Sigmoid colon (tissue), 7 donors: ENCODE data around the gene C17orf78. TPM values are rescaled to one million over a fixed set of nuclear protein-coding genes. Genes with fewer than 3 reads are reported as not detected.
A peak's percentile ranks its signal among the peaks of the same experiment; 100 is the strongest.
"Not testable (repeated sequence)": the region's sequence is repeated elsewhere in the genome, so short reads cannot be mapped to it uniquely, and the experiment has no call there.

Experiments
- DNase-seq: peaks from one replicate; pipeline ENCODE4 v3.0.0-alpha.2; 2019
- H3K27ac ChIP-seq, 4 donors: fragments of 200-600 bp; sonication (generic); one replicate each; pipeline ENCODE4 v1.5.1; 2016 to 2019; ENCODE audit warnings: mild to moderate bottlenecking in 1 of 4
- H3K27me3 ChIP-seq, 3 donors: fragments of 200-600 bp; sonication (generic); one replicate each; pipeline ENCODE4 v1.5.1; 2019; ENCODE audit warnings: mild to moderate bottlenecking in 1 of 3
- H3K36me3 ChIP-seq, 4 donors: fragments of 200-600 bp; sonication (generic); one replicate each; pipeline ENCODE4 v1.5.1; 2016 to 2019
- H3K4me1 ChIP-seq, 4 donors: fragments of 200-600 bp; sonication (generic); one replicate each; pipeline ENCODE4 v1.5.1; 2017 to 2019
- H3K4me3 ChIP-seq, 4 donors: fragments of 200-600 bp; sonication (generic); one replicate each; pipeline ENCODE4 v1.5.1; 2017 to 2019; ENCODE audit warnings: mild to moderate bottlenecking in 2 of 4, moderate library complexity in 1 of 4
- H3K9me3 ChIP-seq, 4 donors: fragments of 200-600 bp in 3 of 4; sonication (generic) in 3 of 4; one replicate each; pipeline versions ENCODE4 v1.5.1 to v1.6.1; 2013 to 2019
- CTCF ChIP-seq, 4 experiments: fragments of 450-650 bp in 3 of 4; fragments of 200-600 bp in 1 of 4; IDR thresholded peaks; one replicate each; pipeline ENCODE4 v1.5.1; 2016 to 2019; ENCODE audit warnings: antibody characterized with exemption in 4 of 4, mild to moderate bottlenecking in 3 of 4, moderate library complexity in 2 of 4
- EP300 ChIP-seq, 4 donors: sonication (generic); formaldehyde crosslinking; IDR thresholded peaks; one replicate each; pipeline ENCODE4 v1.6.1; 2017; ENCODE audit warnings: antibody characterized with exemption in 4 of 4
- POLR2A ChIP-seq, 2 donors: fragments of 450-650 bp; IDR thresholded peaks; one replicate each; pipeline ENCODE4 v1.6.1; 2016; ENCODE audit warnings: antibody characterized with exemption in 2 of 2, mild to moderate bottlenecking in 2 of 2, moderate library complexity in 2 of 2
- POLR2AphosphoS5 ChIP-seq, 4 donors: sonication (generic); formaldehyde crosslinking; IDR thresholded peaks; one replicate each; pipeline ENCODE4 v1.6.1; 2017; ENCODE audit warnings: antibody characterized with exemption in 4 of 4
- WGBS, 2 donors: extraction: QIAGEN DNeasy Blood & Tissue Kit; methylation state at CpG; one replicate each; pipeline ENCODE4 v1.1.7; 2013; 5-methylcytosine and 5-hydroxymethylcytosine counted together
- intact Hi-C: fragments of 100-400 bp; cut with DNase I; formaldehyde crosslinking; loops from one replicate; pipeline ENCODE4 v1.15.1; 2023
- polyA plus RNA-seq, 3 donors: library from polyadenylated mRNA; stranded (reverse); fragments of 200-250 nt; gene quantifications; one replicate each; pipeline ENCODE4 v1.2.3, GENCODE V29; 2013
- total RNA-seq, 4 donors: library from RNA; depleted of rRNA; stranded (reverse); fragments of >200 nt; gene quantifications; one replicate each; pipeline ENCODE4 v1.1.0, GENCODE V29; 2016
- donor health status: healthy with polysubstance abuse.
- donor health status: Bipolar disorder and iron deficiency.
- donor health status: healthy.

Gene C17orf78
- total and polyA plus RNA-seq, 7 donors: not detected

GRCh38 chr17:37405955-37406634 lies 30.3 kb downstream of the C17orf78 start:
- Histone ChIP-seq H3K27ac (peak overlapping the region; percentile 92 to 94 (median 94)), H3K27me3 (no peaks in the 10 kb centered on the region), H3K36me3 (peaks cover 0 to 4% (median under 1%) of the 10 kb centered on the region in 4 donors), H3K9me3 (no peaks in the 10 kb centered on the region), H3K4me3 (peak overlapping the region; percentile 80 to 87 (median 84)), H3K4me1 (peaks cover 0 to 34% (median 23%) of the 10 kb centered on the region in 4 donors)
- WGBS, 2 donors: 0 to 1% methylated on average over 21 of the region's 21 CpGs
- TF ChIP-seq POLR2A (IDR thresholded peaks at IDR 0.05): no peak
- intact Hi-C loops: loop anchor here (2.0 kb wide), 2 partner anchors 47 to 83 kb away; partner anchors contain the start of gene DUSP14
- no peak for DNase-seq

GRCh38 chr17:37406635-37407461 lies 31.1 kb downstream of the C17orf78 start, which contains the start of the genes ACACA and TADA2A:
TSS of gene ACACA (minus strand) at chr17:37406836. CDS start at chr17:37406299, 537 bp downstream.
TSS of gene TADA2A (plus strand) at chr17:37406886. CDS start at chr17:37411366, 4,480 bp downstream.
- peak within 1 kb of the TSS; percentile 80 to 87 (median 84) for H3K4me3 ChIP-seq
- intact Hi-C loops: loop anchor here (2.0 kb wide), 2 partner anchors 48 to 82 kb away; partner anchors contain the start of gene DUSP14
- TF ChIP-seq EP300 (IDR thresholded peaks at IDR 0.05) (no peak), POLR2A (IDR thresholded peaks at IDR 0.05) (peak; percentile 46 to 52), CTCF (IDR thresholded peaks at IDR 0.05) (peak in 2 of 4 experiments; percentile 9 to 15), POLR2AphosphoS5 (IDR thresholded peaks at IDR 0.05) (peak; percentile 56 to 83 (median 72))
- H3K27ac ChIP-seq: peak within 1 kb of the TSS; percentile 92 to 94 (median 94)
- H3K27me3 ChIP-seq: no peaks in the 10 kb centered on the region
- 0% methylated on average over 98 of the region's 98 CpGs for WGBS, 2 donors
- H3K9me3 ChIP-seq: no peaks in the 10 kb centered on the region
- H3K36me3 ChIP-seq: peaks cover 0 to 11% (median 8%) of the 10 kb centered on the region in 4 donors
- DNase-seq: peak; percentile 88
- peaks cover 0 to 34% (median 23%) of the 10 kb centered on the region in 4 donors for H3K4me1 ChIP-seq

GRCh38 chr17:37408145-37408479 lies 32.3 kb downstream of the C17orf78 start:
- Histone ChIP-seq H3K4me3 (peak overlapping the region in 1 of 4 donors; percentile 85), H3K27ac (peak overlapping the region in 3 of 4 donors; percentile 93 to 94 (median 94)), H3K36me3 (peaks cover 0 to 24% (median 15%) of the 10 kb centered on the region in 4 donors), H3K4me1 (peaks cover 0 to 34% (median 23%) of the 10 kb centered on the region in 4 donors)
- intact Hi-C loops, H3K27me3 ChIP-seq, H3K9me3 ChIP-seq, DNase-seq: not testable (repeated sequence)
- whole genome bisulfite sequencing, 2 donors: 94 to 95% methylated on average over 13 of the region's 13 CpGs

GRCh38 chr17:37410357-37410756 lies 34.6 kb downstream of the C17orf78 start:
- TF ChIP-seq POLR2A (IDR thresholded peaks at IDR 0.05): no peak
- no peak for TF ChIP-seq CTCF (IDR thresholded peaks at IDR 0.05)
- no peak for TF ChIP-seq EP300 (IDR thresholded peaks at IDR 0.05)
- no peak for TF ChIP-seq POLR2AphosphoS5 (IDR thresholded peaks at IDR 0.05)
- intact Hi-C loops: no loop called here
- no peak for DNase-seq
- 93 to 95% methylated on average over 3 of the region's 3 CpGs for WGBS, 2 donors
- Histone ChIP-seq H3K4me3 (no peak overlapping the region), H3K9me3 (no peaks in the 10 kb centered on the region), H3K27me3 (no peaks in the 10 kb centered on the region), H3K36me3 (peaks cover 4 to 47% (median 25%) of the 10 kb centered on the region in 4 donors), H3K27ac (no peak overlapping the region), H3K4me1 (peaks cover 0 to 26% (median 16%) of the 10 kb centered on the region in 4 donors)

GRCh38 chr17:37413875-37414519 lies 38.2 kb downstream of the C17orf78 start:
- 94 to 96% methylated on average over 7 of the region's 7 CpGs for WGBS, 2 donors
- H3K9me3 ChIP-seq: no peaks in the 10 kb centered on the region

More at GRCh38 chr17:37413875-37414519, 38.2 kb downstream of the C17orf78 start:
- Histone ChIP-seq H3K36me3 (peaks cover 4 to 74% (median 25%) of the 10 kb centered on the region in 4 donors), H3K27me3 (no peaks in the 10 kb centered on the region), H3K27ac (no peak overlapping the region), H3K4me1 (peaks cover 0 to under 1% (median 0%) of the 10 kb centered on the region in 4 donors), H3K4me3 (no peak overlapping the region)
- intact Hi-C loops: no loop called here
- TF ChIP-seq CTCF (IDR thresholded peaks at IDR 0.05) (no peak), POLR2AphosphoS5 (IDR thresholded peaks at IDR 0.05) (no peak), EP300 (IDR thresholded peaks at IDR 0.05) (no peak), POLR2A (IDR thresholded peaks at IDR 0.05) (no peak)
- no peak for DNase-seq
